Keratinocyte (primary cell): ENCODE measurements around the gene FAM221B. TPM values are rescaled to one million over a fixed set of nuclear protein-coding genes. Genes with fewer than 3 reads are reported as not detected.

Source experiments
- DNase-seq: peaks from one replicate; pipeline ENCODE4 v3.0.0-alpha.2; 2011; ENCODE audit warnings: low read depth, missing footprints, low spot score
- FAIRE-seq: peaks from 2 replicates; lab custom pipeline; 2011; peaks lifted over from hg19 to GRCh38; lab: Jason Lieb, UNC
- H2AFZ ChIP-seq: 2 replicates; pipeline ENCODE4 v1.6.0; 2012; ENCODE audit warnings: low read length, control low read depth, inconsistent platforms; ENCODE audit not compliant: control insufficient read depth
- H3K27ac ChIP-seq: 2 replicates; pipeline ENCODE4 v1.5.1; 2011; ENCODE audit warnings: low read length; ENCODE audit not compliant: control insufficient read depth, insufficient read depth
- H3K27me3 ChIP-seq: 3 replicates; pipeline ENCODE4 v1.6.0; 2011; ENCODE audit warnings: low read length; ENCODE audit not compliant: control insufficient read depth, insufficient read depth; ENCODE audit errors: extremely low read depth
- H3K36me3 ChIP-seq, 2 experiments: 2 replicates in 1 of 2; 3 replicates in 1 of 2; pipeline ENCODE4 v1.5.1; 2011; ENCODE audit warnings: low read length in 2 of 2, mild to moderate bottlenecking in 1 of 2; ENCODE audit not compliant: control insufficient read depth in 2 of 2, insufficient read depth in 2 of 2; ENCODE audit errors: extremely low read depth in 1 of 2
- H3K4me1 ChIP-seq: 3 replicates; pipeline ENCODE4 v1.5.1; 2011; ENCODE audit warnings: low read length; ENCODE audit not compliant: control insufficient read depth, insufficient read depth; ENCODE audit errors: extremely low read depth
- H3K4me2 ChIP-seq: 3 replicates; pipeline ENCODE4 v1.6.0; 2011; ENCODE audit warnings: low read depth, low read length; ENCODE audit not compliant: control insufficient read depth, insufficient read depth; ENCODE audit errors: extremely low read depth
- H3K4me3 ChIP-seq, 3 experiments: fragments of 200-600 bp in 1 of 3; sonication (generic) in 1 of 3; 2 replicates in 2 of 3; 3 replicates in 1 of 3; pipeline ENCODE4 v1.5.1; 2011 to 2016; ENCODE audit warnings: low read length in 3 of 3, mild to moderate bottlenecking in 3 of 3, control low read depth in 2 of 3, inconsistent platforms in 1 of 3, low read depth in 1 of 3, mixed read lengths in 1 of 3, mixed run types in 1 of 3, moderate library complexity in 1 of 3; ENCODE audit not compliant: control insufficient read depth in 2 of 3, insufficient read depth in 2 of 3; ENCODE audit errors: extremely low read depth in 1 of 3
- H3K79me2 ChIP-seq: 2 replicates; pipeline ENCODE4 v1.6.0; 2012; ENCODE audit warnings: low read length; ENCODE audit not compliant: control insufficient read depth, insufficient read depth
- H3K9ac ChIP-seq: 3 replicates; pipeline ENCODE4 v1.6.0; 2011; ENCODE audit warnings: low read length; ENCODE audit not compliant: control insufficient read depth, insufficient read depth; ENCODE audit errors: extremely low read depth
- H3K9me1 ChIP-seq: 3 replicates; pipeline ENCODE4 v1.6.0; 2011; ENCODE audit warnings: low read length; ENCODE audit not compliant: control insufficient read depth, insufficient read depth; ENCODE audit errors: extremely low read depth
- H3K9me3 ChIP-seq: 2 replicates; pipeline ENCODE4 v1.5.1; 2012; ENCODE audit warnings: low read depth, low read length; ENCODE audit not compliant: control insufficient read depth
- H4K20me1 ChIP-seq: 3 replicates; pipeline ENCODE4 v1.6.0; 2011; ENCODE audit warnings: low read length; ENCODE audit not compliant: control insufficient read depth, insufficient read depth; ENCODE audit errors: extremely low read depth
- EZH2 ChIP-seq: IDR thresholded peaks from one replicate; pipeline ENCODE4 v1.6.1; 2012; ENCODE audit warnings: inconsistent platforms, mild to moderate bottlenecking, low read length, moderate library complexity
- dilution Hi-C: fragments of 300-500 bp; cut with MboI; formaldehyde crosslinking; loops from one replicate; pipeline ENCODE4 v1.7.0; 2020; ENCODE audit warnings: low sequenced_read_pairs; ENCODE audit not compliant: extremely low pct_ligation_motif_present
- polyA plus RNA-seq, 5 experiments: library from polyadenylated mRNA; depleted of rRNA in 3 of 5; stranded (reverse) in 3 of 5; stranded (forward) in 1 of 5; unstranded in 1 of 5; fragments of >200 nt; gene quantifications; 1 replicate in 1 of 5; 2 replicates in 3 of 5; 3 replicates in 1 of 5; pipeline versions ENCODE4 v1.2.1 to v1.2.3, GENCODE V29; 2011 to 2012; ENCODE audit warnings: missing spikeins in 2 of 5, low read depth in 1 of 5, low replicate concordance in 1 of 5
- TF ChIP-seq, protein P1 (sequence below), 3 experiments: IDR thresholded peaks in 1 of 3; conservative IDR thresholded peaks in 1 of 3; optimal IDR thresholded peaks in 1 of 3; 2 replicates in 2 of 3; 3 replicates in 1 of 3; pipeline versions ENCODE3 to v1.5.1; 2011; ENCODE audit warnings: low read length in 3 of 3, mild to moderate bottlenecking in 3 of 3, moderate library complexity in 2 of 3, control low read depth in 1 of 3, inconsistent platforms in 1 of 3; ENCODE audit not compliant: insufficient read depth in 2 of 3; ENCODE audit errors: extremely low read depth in 1 of 3

The FAM221B gene
- polyA plus RNA-seq, 1 donor (not counting 4 experiments of a cell fraction or from before 2014, with no cell fraction given) = not detected

GRCh38 chr9:35776018-35776417 is 52.5 kb downstream of the FAM221B start:
- Histone ChIP-seq H3K79me2 (no peaks in the 10 kb centered on the region), H3K27me3 (no peaks in the 10 kb centered on the region), H3K4me2 (no peak overlapping the region), H3K4me3 (no peak overlapping the region), H3K9me3 (no peaks in the 10 kb centered on the region), H3K27ac (no peak overlapping the region), H4K20me1 (no peaks in the 10 kb centered on the region), H2AFZ (no peak overlapping the region), H3K36me3 (no peaks in the 10 kb centered on the region), H3K4me1 (peaks cover 11% of the 10 kb centered on the region), H3K9me1 (no peaks in the 10 kb centered on the region), H3K9ac (no peak overlapping the region)
- TF ChIP-seq, protein P1, sequence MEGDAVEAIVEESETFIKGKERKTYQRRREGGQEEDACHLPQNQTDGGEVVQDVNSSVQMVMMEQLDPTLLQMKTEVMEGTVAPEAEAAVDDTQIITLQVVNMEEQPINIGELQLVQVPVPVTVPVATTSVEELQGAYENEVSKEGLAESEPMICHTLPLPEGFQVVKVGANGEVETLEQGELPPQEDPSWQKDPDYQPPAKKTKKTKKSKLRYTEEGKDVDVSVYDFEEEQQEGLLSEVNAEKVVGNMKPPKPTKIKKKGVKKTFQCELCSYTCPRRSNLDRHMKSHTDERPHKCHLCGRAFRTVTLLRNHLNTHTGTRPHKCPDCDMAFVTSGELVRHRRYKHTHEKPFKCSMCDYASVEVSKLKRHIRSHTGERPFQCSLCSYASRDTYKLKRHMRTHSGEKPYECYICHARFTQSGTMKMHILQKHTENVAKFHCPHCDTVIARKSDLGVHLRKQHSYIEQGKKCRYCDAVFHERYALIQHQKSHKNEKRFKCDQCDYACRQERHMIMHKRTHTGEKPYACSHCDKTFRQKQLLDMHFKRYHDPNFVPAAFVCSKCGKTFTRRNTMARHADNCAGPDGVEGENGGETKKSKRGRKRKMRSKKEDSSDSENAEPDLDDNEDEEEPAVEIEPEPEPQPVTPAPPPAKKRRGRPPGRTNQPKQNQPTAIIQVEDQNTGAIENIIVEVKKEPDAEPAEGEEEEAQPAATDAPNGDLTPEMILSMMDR (optimal IDR thresholded peaks at IDR 0.05 in 1 of 3, IDR thresholded peaks at IDR 0.05 in 1 of 3, conservative IDR thresholded peaks at IDR 0.05 in 1 of 3; ENCODE audit: extremely low read depth in 1 of 3, insufficient read depth in 2 of 3, low read length in 3 of 3) = no peak
- TF ChIP-seq EZH2 = no peak
- no peak for DNase-seq
- FAIRE-seq = no peak
- dilution Hi-C loops = no loop called here

- dilution Hi-C loops = no loop called here
- H3K4me2 ChIP-seq = no peak overlapping the region
- no peak for FAIRE-seq
- H3K27ac ChIP-seq = no peak overlapping the region
- H4K20me1 ChIP-seq = no peaks in the 10 kb centered on the region
- H2AFZ ChIP-seq = no peak overlapping the region
- no peaks in the 10 kb centered on the region for H3K36me3 ChIP-seq
- H3K27me3 ChIP-seq = no peaks in the 10 kb centered on the region
- no peaks in the 10 kb centered on the region for H3K9me1 ChIP-seq
- H3K9ac ChIP-seq = no peak overlapping the region
- TF ChIP-seq, protein P1 (optimal IDR thresholded peaks at IDR 0.05 in 1 of 3, IDR thresholded peaks at IDR 0.05 in 1 of 3, conservative IDR thresholded peaks at IDR 0.05 in 1 of 3; ENCODE audit: extremely low read depth in 1 of 3, insufficient read depth in 2 of 3, low read length in 3 of 3) = no peak
- no peak for TF ChIP-seq EZH2
- no peak overlapping the region for H3K4me3 ChIP-seq
- H3K79me2 ChIP-seq = no peaks in the 10 kb centered on the region
- H3K9me3 ChIP-seq = no peaks in the 10 kb centered on the region
- H3K4me1 ChIP-seq = peaks cover 11% of the 10 kb centered on the region
- DNase-seq = no peak
Observed at GRCh38 chr9:35774907-35775635, 53.5 kb downstream of the FAM221B start.
